GM19193 (cell line): ENCODE results near the gene ARHGAP21.

Experiments used
- POLR2A ChIP-seq: IDR thresholded peaks from 4 replicates; pipeline ENCODE4 v1.6.1; 2011; ENCODE audit not compliant: insufficient read depth, insufficient read length; ENCODE audit errors: extremely low read depth

The ARHGAP21 gene

GRCh38 chr10:24622781-24623301, 100.8 kb downstream of the ARHGAP21 start:
- TF ChIP-seq POLR2A = no peak

DNA sequence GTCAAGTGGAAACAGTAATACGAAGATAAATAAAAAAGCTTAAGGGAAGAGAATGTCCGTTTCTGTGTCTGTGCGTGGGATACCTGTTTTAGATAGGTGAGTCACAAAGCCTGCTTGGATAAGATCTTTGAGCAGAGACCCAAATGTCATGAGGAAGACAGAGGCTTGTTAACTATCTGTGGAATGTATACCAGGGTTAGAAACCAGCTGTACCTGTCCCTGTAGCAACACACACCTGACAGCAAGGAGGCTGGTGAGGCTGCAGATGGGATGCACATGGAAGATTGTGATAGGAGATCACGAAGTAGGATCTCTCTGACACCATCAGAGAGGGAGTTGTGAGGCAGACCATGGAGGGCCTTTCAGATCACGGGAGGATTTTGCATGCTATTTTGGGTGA, 105.3 kb downstream of the ARHGAP21 start:
- no peak for TF ChIP-seq POLR2A

DNA sequence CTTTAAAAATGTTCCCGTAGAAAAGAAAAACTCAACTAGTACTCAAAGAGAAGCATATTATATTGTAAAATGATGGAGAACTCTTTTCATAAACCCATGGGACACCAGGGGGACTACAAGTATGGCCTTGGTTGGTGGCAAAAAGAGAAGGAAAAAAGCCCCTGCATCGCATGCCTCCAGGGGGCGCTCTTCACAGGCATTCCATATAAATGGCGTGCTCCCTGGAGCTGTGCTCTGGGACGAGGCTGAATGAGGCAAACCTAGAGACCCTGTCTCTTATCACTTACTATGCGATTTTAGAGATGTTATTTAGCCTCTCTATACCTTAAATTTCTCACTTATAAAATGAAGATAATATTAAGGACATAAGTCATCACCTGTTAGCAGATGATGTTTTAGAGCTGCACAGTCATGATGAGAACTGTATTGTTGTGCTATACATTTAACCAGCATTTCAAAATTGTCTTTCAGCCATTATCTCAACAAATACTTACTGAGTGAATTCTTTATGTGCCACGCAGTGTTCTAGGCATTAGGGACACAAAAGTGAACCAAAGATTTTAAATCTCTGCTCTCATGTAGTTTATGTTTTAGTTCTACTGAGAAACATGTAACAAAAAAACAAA, 105.8 kb downstream of the ARHGAP21 start:
- no peak for TF ChIP-seq POLR2A

DNA sequence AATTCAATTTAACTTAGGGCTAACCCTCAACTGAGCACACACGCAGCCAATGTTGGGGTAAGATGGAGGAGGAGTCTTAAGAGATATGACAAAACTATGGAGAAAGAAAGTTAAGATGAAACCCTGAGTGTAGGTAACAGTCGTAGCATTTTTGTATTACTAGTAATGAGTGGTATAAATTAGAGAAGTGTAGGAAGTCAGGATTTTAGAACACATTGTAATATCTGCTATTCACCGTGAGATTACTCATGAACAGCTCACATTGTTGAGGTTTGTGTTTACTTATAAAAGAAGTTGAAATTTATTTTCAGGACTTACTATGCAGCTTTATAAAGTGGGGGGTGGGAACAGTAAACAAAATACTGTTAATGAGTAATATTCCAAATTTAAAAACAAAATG, 107.2 kb downstream of the ARHGAP21 start:
- no peak for TF ChIP-seq POLR2A

DNA sequence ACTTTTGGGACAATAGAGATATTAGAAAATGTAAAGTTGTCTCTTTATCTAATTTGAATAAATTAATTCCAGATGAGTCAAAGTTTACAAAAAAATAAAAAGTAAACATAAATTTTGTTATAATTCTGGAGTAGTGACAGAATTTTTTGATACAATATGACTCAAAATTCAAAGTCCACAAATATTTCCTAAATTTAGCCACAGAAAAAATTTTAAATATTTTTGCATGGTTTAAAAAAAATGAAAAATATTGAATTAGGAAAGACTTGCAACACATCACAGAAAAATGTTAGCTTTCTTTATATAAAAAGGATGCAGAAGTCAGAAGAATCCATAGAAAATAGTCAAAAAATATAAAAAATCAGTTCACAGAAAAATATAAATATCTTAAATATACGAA, 117.7 kb downstream of the ARHGAP21 start:
- TF ChIP-seq POLR2A = no peak

- TF ChIP-seq POLR2A = no peak
These were observed 118.5 kb downstream of the ARHGAP21 start for GRCh38 chr10:24605141-24605540.

GRCh38 chr10:24603333-24603732, 120.4 kb downstream of the ARHGAP21 start:
- TF ChIP-seq POLR2A = no peak

DNA sequence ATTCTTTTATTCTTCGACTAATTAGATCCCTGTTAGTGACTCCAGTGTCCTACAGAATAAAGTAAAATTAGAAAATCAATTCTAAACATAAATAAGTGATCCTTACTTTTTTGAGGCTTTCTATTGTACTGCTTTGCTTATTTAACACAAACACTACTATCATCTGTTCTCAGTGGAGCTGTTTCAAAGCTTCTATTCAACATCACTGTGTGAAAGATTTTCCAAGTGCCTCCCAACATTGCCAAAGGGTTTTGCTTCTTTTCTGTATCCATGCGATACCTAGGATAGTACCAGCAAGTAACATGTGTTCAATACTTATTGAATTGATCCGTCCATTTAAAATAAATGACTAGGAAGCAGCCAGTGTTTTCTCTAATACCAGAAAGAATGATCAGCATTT, 125.7 kb downstream of the ARHGAP21 start:
- TF ChIP-seq POLR2A = no peak

- TF ChIP-seq POLR2A = no peak
These were observed 126.3 kb downstream of the ARHGAP21 start for GRCh38 chr10:24597426-24597825.

DNA sequence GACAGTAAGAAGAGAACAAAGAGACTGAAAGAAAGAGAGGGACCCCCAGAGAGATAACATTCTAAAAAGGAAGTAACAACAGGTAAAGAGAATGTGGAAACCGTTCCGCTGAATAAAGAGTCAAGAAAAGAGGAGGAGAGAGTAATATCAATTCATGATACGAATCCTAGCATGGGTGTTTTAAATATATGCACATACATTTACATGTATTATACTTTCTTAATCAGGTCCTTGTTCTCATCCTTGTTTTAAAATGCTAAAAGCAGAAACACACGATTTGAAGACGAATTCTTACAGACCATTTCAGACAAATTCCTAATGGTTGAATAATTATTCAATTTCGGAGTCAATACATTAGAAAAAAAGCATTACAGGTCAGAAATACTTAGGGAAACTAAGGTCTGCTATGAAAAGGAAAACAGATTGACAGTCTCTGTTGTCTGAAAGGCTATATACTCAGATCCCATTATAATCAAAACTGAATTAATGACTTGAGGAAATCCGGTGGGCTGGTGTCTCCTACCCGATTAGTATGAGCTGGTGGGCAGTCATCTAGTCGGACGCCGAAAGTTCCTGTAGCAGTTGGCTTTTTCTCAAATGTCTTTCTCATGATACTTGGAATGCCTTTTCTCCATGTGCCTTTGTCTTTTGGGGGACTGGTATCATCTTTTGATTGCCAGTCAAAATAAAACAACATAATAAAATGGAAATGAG, 127.3 kb downstream of the ARHGAP21 start:
- TF ChIP-seq POLR2A = no peak

DNA sequence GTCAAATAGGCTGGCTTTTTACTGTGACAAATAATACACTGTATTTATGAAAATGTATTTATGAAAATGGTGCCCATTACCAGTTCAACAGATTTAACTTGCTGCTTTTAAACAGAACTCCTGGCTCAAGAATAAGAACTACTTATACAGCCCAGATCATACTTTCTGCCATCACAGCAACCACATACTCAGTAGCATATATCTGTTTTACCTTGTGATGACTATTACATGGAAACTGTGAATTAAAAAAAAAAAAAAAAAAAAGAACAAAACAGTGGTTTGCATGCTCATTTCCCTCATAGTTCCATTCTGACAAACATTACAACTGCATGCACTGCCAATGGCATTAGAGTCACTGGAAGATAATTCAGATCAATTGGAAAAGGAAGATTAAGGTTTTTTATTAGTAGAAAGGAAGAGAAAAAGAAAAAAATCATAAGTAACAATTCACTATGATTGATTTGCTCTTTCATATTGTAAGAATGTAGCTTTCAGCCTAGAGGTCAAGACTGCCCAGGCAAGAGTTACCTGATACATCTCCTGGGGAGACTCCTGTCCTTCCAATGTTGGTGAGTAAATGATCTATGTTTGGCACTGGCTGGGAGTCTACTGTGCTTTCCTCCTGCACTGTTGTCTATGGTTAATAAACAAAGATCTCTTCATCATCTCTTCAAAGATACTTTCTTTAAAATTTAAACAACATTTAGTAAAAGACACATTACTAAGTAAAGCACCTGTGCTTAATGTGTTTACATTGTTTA, 132.8 kb downstream of the ARHGAP21 start:
- no peak for TF ChIP-seq POLR2A

DNA sequence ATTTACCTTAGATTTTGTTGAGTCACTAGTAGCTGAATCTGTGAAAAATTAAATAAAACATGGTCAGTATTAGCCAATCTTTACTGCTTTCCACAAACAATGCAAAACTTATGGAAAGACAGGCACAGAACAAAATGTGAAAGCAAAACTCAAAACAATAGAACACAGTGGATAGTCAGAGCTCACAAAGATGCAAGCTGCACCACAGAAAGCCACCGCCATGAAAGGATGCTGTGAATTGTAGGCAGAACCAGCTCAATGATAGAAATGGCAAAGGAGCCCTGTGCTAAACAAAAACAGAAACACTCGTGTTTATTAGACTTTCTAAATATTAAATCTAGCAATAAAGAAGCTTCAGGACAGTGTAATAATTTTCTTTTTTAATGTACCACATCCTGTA, 134.4 kb downstream of the ARHGAP21 start:
- no peak for TF ChIP-seq POLR2A

DNA sequence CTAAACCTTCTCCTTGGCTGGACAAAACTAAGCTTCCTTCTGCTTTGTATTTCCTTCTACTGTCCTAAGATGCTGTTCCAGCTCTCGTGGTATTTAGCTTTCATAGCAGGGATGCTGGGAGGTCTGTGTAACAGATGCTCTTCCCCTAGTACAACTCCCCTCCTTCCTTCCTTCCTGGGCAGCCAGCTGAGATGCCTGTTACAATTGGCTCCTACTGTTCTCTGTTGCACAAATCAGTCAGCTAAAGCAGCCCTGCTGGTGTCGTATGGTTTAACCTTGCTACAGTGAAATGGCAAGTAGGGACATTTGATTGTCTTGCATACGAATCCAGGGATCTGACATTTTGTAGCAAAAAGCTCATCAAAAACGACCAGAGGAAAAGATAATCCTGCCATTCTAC, 143.8 kb downstream of the ARHGAP21 start:
- TF ChIP-seq POLR2A = no peak

GRCh38 chr10:24579448-24579847, 144.2 kb downstream of the ARHGAP21 start:
- TF ChIP-seq POLR2A = no peak

- TF ChIP-seq POLR2A = no peak
These were observed 148.1 kb downstream of the ARHGAP21 start for GRCh38 chr10:24575481-24576002.

GRCh38 chr10:24574578-24575155, 149.0 kb downstream of the ARHGAP21 start:
- TF ChIP-seq POLR2A = no peak

- no peak for TF ChIP-seq POLR2A
These were observed 149.5 kb downstream of the ARHGAP21 start for GRCh38 chr10:24574161-24574560.
